Stimulated activated CD4-positive, alpha-beta T cell treated with anti-CD3 and anti-CD28 coated beads, Interleukin-2, amount 100 ng/mL, for 24 hours (primary cell): Measurements from ENCODE around the gene LAMTOR5.
"Not testable (repeated sequence)": the region's sequence is repeated elsewhere in the genome, so short reads cannot be mapped to it uniquely, and the experiment has no call there.

Source experiments
- DNase-seq, 2 donors: peaks; one replicate each; pipeline ENCODE4 v3.0.0-alpha.2; 2020

Gene LAMTOR5

GRCh38 chr1:110425612-110426152 lies 18.2 kb upstream of the LAMTOR5 start:
- no peak for DNase-seq

DNA sequence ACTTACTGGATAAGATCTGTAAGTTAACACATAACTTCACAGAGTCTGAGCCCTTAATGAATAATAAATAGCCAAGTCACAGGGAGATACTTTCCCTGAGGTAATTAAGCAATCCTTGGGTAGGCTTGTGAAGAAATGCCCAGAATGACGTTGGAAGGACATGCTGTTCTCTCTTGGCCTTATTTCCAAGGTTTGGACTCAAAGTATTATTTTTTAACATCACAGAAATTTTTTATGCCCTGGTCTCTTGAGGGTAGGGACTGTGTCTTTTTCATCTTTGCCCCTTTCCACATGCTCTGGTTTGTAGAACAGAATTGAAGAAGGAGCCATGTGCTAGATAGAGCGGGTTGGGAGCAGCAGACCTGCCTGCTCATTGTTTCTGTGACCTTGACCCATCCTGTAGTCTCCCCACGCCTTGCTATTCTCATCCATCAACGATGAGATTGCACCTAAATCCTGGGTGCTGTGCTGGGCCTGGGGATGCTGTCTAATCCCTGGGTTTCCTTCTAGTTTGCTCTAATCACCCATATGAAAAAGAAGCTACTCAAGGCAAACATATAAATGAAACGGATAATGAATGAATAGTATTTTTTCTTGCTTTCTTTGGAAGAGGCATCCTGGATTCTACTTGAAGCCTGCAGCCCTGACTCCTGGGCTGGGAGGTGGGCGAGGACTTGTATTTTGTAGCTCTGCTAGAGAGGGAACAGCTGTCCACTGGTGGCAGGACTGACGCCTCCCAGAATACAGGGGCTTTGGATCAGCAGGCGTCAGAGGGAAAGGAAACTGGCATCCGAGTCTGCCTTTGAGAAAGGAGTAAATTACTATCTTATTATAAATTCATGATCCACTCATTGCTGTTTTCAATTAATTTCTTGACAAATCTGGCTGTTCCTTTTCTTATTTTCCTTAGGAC lies 17.5 kb upstream of the LAMTOR5 start:
- no peak for DNase-seq

GRCh38 chr1:110420874-110421793 lies 13.6 kb upstream of the LAMTOR5 start:
- no peak for DNase-seq

GRCh38 chr1:110420023-110420662 lies 12.6 kb upstream of the LAMTOR5 start:
- DNase-seq: no peak

DNA sequence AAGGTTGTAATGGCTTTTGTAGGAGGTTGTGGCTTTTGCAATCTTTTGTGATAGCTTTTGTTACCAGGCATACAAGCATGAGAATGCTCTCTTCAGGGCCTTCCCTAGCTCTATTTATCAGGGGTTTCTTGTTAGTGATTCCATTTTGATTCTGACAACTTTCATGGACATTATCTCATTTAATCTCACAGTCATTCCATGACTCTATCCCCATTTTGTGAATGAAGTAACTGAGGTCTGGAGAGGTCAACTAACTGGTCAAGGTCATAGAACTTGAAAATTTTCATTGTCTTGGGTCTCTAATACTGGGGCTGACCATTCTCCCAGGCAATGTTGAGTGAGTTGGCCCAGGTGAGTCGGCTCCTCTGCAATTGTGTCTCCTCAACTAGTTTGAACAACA lies 11.2 kb upstream of the LAMTOR5 start:
- DNase-seq: no peak

GRCh38 chr1:110413045-110413444 lies 5.6 kb upstream of the LAMTOR5 start:
- not testable (repeated sequence) for DNase-seq

- peak; percentile 69 for DNase-seq
Observed at GRCh38 chr1:110412576-110412975, 5.1 kb upstream of the LAMTOR5 start.

DNA sequence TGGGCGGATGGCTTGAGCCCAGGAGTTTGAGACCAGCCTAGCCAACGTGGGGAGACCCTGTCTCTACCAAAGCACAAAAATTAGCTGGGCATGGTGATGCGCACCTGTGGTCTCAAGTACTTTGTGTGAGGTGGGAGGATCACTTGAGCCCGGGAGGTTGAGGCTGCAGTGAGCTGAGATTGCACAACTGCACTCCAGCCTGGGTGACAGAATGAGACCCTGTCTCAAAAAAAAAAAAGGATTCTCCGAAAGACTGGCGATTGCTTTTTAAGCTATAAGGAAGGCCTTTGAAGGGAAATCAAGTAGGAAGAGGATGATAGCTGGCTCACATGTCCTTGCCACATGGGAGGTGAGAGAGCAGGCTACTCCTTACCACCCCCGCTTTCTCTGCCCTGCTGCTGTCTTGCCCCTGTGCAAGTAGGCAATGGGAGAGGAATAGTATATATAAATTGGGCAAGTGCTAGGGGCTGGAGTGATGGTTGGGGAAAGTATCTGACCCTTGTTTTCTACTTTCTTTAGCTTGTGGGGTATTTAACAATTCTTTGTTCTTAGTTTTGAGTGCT lies 3.8 kb upstream of the LAMTOR5 start:
- no peak for DNase-seq

DNA sequence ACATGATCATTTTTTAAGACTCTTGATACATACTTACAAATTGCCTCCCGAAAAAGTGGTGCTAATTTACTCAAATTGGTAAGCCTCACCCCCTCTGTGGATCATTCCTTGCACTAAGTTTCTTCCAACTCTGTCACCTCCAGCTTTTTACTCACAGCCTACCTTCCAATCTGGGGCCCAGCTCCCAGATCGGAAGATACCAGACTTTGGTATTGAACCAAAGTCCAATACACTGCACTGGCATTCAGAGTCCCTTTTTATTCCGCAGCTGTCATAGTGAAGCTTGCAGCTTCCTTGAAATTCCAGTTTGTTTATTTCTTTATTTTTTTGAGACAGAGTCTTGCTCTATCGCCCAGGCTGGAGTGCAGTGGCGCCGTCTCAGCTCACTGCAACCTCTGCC lies 1.8 kb upstream of the LAMTOR5 start:
- DNase-seq: no peak

DNA sequence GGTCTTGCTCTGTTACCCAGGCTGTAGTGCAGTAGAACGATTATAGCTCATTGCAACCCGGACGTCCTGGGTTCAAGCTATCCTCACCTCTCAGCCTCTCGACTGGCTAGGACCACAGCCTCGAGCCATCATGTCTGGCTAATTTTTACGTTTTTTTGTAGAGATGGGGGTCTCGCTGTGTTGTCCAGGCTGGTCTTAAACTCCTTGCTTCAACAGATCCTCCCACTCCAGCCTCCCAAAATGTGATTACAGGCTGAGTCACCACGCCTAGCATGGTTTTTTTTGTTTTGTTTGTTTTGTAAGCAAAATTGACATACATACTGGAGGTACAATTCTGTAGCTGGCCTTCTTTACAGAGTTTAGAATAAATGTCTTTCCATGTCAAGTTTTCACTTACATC lies 994 bp upstream of the LAMTOR5 start:
- no peak for DNase-seq

GRCh38 chr1:110406407-110406806 lies 1.1 kb downstream of the LAMTOR5 start:
- not testable (repeated sequence) for DNase-seq

DNA sequence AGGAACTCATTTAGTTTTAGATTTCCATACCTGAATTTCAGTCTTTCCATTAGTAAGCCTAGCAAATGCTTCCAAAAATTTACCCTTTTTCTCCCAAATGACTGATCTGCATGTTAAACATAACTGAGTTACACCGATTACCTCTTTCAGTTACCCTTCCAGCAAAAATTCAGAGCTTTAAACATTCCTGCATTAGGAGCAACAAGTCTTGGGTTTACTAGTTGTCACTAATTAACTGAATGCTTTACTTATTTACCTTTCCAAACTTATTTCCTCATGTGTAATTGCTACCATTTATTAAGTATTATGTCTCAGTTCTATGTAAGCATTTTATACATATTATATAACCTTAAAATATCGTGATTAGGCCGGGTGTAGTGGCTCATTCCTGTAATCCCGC lies 3.1 kb downstream of the LAMTOR5 start:
- no peak for DNase-seq

DNA sequence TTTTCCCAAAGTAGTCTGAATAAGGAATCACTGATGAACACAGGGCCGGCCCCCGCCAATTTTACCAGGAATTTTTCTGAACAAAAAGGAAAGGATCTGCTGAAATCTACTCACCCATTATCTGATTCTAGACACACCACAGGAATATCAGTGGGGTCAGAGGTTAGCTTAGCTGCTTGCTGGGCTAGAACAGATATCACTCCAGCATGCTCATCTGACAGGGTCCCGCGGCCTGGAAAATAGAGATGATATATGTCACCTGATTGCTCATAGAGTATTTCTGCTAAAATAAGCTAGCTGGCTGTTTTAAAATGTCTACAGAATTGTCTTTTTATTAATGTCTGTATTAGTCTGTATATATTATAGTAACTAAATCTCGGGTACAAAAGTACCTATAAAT lies 3.7 kb downstream of the LAMTOR5 start:
- DNase-seq: no peak

DNA sequence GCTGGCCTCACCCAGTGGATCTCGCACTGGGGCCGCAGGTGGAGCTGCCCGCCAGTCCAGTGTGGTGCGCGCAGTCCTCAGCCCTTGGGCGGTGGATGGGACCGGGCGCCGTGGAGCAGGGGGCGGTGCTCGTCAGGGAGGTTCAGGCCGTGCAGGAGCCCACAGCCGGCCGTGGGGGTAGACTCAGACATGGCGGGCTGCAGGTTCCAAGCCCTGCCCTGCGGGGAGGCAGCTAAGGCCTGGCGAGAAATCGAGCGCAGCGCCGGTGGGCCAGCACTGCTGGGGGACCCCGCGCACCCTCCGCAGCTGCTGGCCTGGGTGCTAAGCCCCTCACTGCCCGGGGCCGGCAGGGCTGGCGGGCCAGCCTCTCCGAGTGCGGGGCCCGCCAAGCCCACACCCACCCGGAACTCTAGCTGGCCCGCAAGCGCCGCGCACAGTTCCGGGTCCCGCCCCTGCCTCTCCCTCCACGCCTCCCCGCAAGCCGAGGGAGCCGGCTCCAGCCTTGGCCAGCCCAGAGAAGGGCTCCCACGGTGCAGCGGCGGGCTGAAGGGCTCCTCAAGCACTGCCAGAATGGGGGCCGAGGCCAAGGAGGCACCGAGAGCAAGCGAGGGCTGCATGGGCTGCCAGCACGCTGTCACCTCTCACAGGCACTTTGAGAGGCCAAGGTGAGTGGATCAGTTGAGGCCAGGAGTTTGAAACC lies 11.1 kb downstream of the LAMTOR5 start:
- not testable (repeated sequence) for DNase-seq

DNA sequence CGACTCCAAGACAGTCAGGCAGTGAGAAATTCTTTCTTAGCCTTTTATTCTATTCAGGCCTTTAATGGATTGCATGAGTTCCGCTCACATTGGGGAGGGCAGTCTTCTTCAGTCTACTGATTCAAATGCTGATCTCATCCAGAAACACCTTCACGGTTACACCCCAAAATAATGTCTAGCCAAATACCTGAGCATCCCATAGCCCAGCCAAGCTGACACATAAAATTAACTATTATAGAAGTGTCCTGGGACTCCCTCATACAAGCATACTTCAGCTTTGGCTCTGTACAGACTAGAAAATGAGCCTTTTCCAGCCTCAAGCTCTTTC lies 13.0 kb downstream of the LAMTOR5 start:
- DNase-seq: no peak

DNA sequence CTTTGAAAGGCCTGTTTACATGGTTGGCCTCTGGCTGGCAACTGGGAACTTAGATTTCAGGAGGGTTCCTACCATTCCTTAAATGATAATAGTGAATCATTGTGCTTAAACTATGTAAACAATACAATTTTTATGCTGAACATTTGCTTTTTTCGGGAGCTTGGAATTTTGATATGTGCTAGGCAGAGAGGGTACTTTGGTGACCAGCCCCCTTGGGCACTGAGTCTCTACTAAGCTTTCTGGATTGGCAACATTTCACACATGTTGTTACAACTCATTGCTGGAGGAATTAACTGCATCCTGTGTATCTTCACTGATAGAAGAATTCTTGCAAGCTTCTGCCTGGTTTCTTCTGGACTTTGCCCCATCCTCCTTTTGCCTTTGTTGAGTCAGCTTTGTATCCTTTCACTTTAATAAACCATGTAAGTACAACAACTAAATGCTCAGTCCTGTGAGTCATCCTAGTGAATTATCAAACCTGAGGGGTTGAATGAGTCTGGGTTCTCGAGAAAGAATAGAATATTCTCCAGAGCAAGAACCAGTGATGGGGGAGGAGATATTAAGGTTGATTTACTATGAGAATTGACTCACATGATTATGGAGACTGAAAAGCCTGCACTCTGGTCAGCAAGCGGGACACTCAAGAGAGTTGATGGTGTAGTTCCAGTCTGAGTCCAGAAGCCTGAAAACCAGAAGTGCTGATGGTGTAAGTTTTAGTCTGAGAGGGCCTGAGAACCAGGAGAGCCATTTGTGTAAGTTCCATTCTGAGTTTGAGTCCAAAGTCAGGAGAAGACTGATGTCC lies 13.6 kb downstream of the LAMTOR5 start:
- no peak for DNase-seq

DNA sequence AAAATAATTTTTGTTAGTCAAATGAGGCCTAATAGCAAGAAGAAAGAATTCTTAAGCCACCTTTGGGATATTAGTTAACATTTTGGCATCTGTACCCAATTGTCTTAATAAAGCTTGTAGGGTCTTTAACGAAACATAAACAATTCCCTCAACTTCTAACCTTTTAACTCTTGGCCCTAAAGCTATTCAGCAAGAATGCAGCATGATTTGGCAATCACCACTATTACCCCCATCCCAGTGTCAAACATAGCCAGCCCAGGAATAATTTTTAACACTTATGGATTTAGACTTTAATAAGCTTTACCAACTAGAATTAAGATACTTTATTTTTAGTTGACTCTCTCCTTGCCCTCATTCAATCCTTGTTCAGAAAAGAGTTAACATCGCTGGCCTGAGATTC lies 14.2 kb downstream of the LAMTOR5 start:
- no peak for DNase-seq

GRCh38 chr1:110390692-110391245 lies 16.7 kb downstream of the LAMTOR5 start, which contains the start of gene SLC16A4:
Gene SLC16A4, minus strand, starts transcription at chr1:110391026. Its CDS starts 1,703 bp downstream, at chr1:110389323.
- DNase-seq: no peak

GRCh38 chr1:110390096-110390495 lies 17.4 kb downstream of the LAMTOR5 start:
- no peak for DNase-seq

DNA sequence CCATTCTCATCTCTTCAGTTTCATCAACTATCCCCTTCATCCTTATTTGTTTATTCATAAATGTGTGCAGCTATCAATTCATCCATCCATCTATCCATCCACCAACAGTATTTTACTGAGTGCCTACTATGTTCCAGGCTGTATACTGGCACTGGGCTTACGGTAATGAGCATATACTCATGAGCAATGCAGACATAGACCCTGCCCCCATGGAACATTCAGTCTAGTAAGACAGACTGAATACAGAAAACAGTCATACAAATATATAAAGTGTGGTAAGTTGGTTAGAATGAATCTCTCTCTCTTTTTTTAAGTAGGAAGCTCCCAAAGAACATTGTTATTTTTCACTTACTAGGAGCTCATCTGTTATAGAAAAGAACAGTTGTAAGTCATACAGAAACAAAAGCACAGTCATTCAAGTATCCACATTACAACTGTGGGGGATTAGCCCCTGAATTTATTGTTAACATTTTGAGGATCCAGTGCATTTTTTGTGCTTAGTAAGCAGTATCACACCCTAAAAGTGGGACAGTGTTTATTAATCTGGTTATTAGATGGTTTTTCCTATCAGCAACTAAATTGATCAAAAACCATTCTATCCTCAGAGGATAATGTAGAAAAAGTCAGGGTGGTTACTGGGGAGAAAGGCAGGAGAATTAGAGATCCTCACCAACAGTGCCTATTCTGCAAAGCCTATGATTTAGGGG lies 20.3 kb downstream of the LAMTOR5 start:
- no peak for DNase-seq
